Activated T-helper 2 cell treated with anti-CD3 and anti-CD28 coated beads, Interferon-gamma antibody, Interleukin-2, Interleukin-4, amounts not matched to agents 10 μg/mL and 5 μg/mL and 100 μg/mL, durations not matched to agents 14 hours and 24 hours and 36 hours (primary cell): ENCODE measurements around the gene MYD88. TPM values are rescaled to one million over a fixed set of nuclear protein-coding genes. Genes with fewer than 3 reads are reported as not detected.

ENCODE experiments used
- DNase-seq: peaks from one replicate; pipeline ENCODE4 v3.0.0; 2021; ENCODE audit warnings: low spot score
- H3K27ac Mint-ChIP-seq: one replicate; pipeline ENCODE4 v1.8.0; 2021; ENCODE audit warnings: mixed read lengths
- H3K27me3 Mint-ChIP-seq: one replicate; pipeline ENCODE4 v1.8.0; 2021; ENCODE audit warnings: low read depth, mixed read lengths
- H3K36me3 Mint-ChIP-seq: one replicate; pipeline ENCODE4 v1.8.0; 2021; ENCODE audit warnings: low read depth, mixed read lengths
- H3K4me1 Mint-ChIP-seq: one replicate; pipeline ENCODE4 v1.8.0; 2021; ENCODE audit warnings: low read depth, mixed read lengths
- H3K4me3 Mint-ChIP-seq: one replicate; pipeline ENCODE4 v1.8.0; 2021; ENCODE audit warnings: low read depth, mild to moderate bottlenecking, moderate library complexity, mixed read lengths
- H3K9me3 Mint-ChIP-seq: one replicate; pipeline ENCODE4 v1.8.0; 2021; ENCODE audit warnings: mixed read lengths
- intact Hi-C: fragments of 100-400 bp; cut with micrococcal nuclease; formaldehyde crosslinking; loops from one replicate; pipeline ENCODE4 v1.15.1; 2023
- total RNA-seq: library from RNA; stranded (reverse); gene quantifications from 2 replicates; pipeline ENCODE4 v1.2.3, GENCODE V29; 2022

MYD88 gene
- total RNA-seq, 1 donor from 2014 or later, result 36.5 TPM

DNA sequence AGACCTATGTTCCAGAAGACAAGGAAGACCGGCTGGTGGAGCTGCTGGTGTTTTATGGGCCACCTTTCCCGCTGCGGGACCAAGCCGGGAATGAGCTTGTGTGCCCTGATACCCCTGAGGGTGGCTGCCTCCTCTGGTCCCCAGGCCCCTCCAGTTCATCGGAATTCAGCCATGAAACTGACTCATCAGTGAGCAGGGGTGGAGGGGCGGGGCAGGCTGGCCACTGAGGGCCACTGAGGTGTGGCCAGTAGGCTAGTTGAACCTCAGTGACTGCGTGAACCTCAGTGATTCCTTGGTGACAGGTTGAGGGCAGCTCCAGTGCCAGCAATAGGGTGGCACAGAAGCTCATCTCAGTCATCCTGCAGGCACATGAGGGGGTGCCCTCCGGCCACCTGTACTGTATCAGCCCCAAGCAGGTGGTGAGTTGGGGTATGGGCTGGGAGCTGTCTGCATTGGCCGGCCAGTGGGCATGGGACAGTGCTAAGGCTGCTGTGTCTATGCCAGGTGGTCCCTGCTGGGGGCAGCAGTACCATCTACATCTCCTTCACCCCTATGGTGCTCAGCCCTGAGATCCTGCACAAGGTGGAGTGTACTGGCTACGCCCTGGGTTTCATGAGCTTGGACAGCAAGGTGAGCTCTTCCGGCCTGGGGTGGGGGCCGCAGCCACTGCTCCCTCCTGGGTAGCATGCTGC is 21.8 kb upstream of the MYD88 start:
- no peaks in the 10 kb centered on the region for H3K9me3 Mint-ChIP-seq
- H3K4me3 Mint-ChIP-seq, result no peak overlapping the region
- DNase-seq, result no peak
- H3K36me3 Mint-ChIP-seq, result peaks cover 20% of the 10 kb centered on the region
- H3K27ac Mint-ChIP-seq, result no peak overlapping the region
- no peaks in the 10 kb centered on the region for H3K4me1 Mint-ChIP-seq
- intact Hi-C loops, result loop anchor here (5.0 kb wide), 1 partner anchor 366 kb away; no protein-coding TSS in a partner anchor
- no peaks in the 10 kb centered on the region for H3K27me3 Mint-ChIP-seq

DNA sequence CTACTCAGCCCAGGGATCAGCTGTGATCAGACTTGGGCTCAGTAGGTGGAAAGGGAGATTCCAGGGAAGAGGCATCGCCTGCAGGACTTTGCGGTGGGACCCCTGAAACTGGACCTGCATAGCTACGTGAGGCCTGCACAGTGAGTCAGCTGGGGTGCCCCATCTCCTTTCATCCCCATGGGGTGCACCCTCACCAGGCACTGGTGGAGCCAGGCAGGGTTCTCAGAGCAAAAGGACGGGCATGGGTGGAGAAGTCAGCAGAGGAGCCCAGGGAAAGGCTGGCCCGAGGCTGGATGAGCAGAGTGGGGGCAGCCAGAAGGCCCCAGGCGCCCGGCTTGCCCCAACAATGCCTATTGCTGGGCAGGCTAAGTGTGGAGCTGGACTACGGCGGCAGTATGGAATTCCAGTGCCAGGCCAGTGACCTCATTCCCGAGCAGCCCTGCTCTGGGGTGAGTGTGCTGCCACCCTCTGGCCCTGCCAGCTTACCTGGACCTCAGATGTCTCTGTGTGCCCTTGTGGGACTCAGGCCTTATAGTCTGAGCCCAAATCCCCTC is 21.2 kb upstream of the MYD88 start:
- DNase-seq, result no peak
- Mint-ChIP-seq H3K9me3 (no peaks in the 10 kb centered on the region), H3K27ac (no peak overlapping the region), H3K36me3 (peaks cover 24% of the 10 kb centered on the region), H3K4me1 (no peaks in the 10 kb centered on the region), H3K4me3 (no peak overlapping the region), H3K27me3 (no peaks in the 10 kb centered on the region)
- intact Hi-C loops, result loop anchor here (5.0 kb wide), 1 partner anchor 365 kb away; no protein-coding TSS in a partner anchor

DNA sequence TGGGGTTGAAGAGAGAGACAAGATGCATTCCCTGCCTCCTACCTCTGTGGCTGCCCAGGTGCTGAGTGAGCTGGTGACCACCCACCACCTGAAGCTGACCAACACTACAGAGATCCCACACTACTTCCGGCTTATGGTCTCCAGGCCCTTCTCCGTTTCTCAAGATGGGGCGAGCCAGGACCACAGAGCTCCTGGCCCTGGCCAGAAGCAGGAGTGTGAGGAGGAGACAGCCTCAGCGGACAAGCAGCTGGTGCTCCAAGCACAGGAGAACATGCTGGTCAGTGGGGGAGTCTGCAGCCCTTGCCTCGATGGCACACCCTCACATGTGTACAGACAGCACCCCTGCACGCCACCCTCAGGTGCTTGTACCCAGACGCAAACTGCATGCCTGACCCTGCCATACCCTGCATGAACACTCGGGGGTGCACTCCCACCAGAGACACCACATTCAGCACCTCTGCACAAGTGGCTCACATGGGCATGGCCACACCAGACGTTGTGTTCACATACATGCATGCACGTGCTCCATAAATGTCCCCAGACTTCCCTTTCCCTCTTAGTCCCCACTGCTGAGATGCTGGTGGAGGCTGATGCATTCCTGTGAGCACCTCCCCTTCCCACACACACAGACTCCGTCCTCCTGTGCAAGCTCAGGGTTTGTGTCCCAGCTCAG is 20.6 kb upstream of the MYD88 start:
- DNase-seq, result peak; percentile 68
- H3K4me1 Mint-ChIP-seq, result no peaks in the 10 kb centered on the region
- no peak overlapping the region for H3K27ac Mint-ChIP-seq
- no peaks in the 10 kb centered on the region for H3K27me3 Mint-ChIP-seq
- no peaks in the 10 kb centered on the region for H3K9me3 Mint-ChIP-seq
- no peak overlapping the region for H3K4me3 Mint-ChIP-seq
- H3K36me3 Mint-ChIP-seq, result peaks cover 30% of the 10 kb centered on the region
- intact Hi-C loops, result loop anchor here (2.0 to 5.0 kb wide), 2 partner anchors 229 to 364 kb away; partner anchors contain the start of gene XYLB

GRCh38 chr3:38118421-38119247 is 19.8 kb upstream of the MYD88 start:
- no peaks in the 10 kb centered on the region for H3K27me3 Mint-ChIP-seq
- no peak overlapping the region for H3K27ac Mint-ChIP-seq
- intact Hi-C loops, result loop anchor here (2.0 to 5.0 kb wide), 2 partner anchors 228 to 364 kb away; partner anchors contain the start of gene XYLB
- DNase-seq, result no peak
- H3K4me1 Mint-ChIP-seq, result no peaks in the 10 kb centered on the region
- H3K4me3 Mint-ChIP-seq, result no peak overlapping the region
- H3K36me3 Mint-ChIP-seq, result peaks cover 35% of the 10 kb centered on the region
- no peaks in the 10 kb centered on the region for H3K9me3 Mint-ChIP-seq

DNA sequence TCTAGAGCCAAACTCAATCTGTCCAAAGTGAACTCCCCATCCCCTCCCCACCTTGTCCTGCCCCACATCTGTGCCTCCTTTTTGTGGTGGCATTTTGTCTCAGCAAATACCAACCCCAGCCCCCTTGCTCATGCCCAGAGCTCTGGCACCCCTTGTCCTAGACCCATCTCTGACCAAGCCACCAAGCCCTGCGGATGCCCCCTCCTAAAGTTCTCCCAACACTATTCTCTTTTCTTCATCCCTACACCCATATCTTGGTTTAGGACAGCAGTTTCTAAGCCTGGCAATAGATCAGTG is 19.3 kb upstream of the MYD88 start:
- Mint-ChIP-seq H3K36me3 (peaks cover 35% of the 10 kb centered on the region), H3K9me3 (no peaks in the 10 kb centered on the region), H3K27me3 (no peaks in the 10 kb centered on the region), H3K27ac (peak overlapping the region; percentile 1), H3K4me3 (no peak overlapping the region), H3K4me1 (no peaks in the 10 kb centered on the region)
- no peak for DNase-seq
- intact Hi-C loops, result loop anchor here (2.0 to 5.0 kb wide), 2 partner anchors 228 to 363 kb away; partner anchors contain the start of gene XYLB

DNA sequence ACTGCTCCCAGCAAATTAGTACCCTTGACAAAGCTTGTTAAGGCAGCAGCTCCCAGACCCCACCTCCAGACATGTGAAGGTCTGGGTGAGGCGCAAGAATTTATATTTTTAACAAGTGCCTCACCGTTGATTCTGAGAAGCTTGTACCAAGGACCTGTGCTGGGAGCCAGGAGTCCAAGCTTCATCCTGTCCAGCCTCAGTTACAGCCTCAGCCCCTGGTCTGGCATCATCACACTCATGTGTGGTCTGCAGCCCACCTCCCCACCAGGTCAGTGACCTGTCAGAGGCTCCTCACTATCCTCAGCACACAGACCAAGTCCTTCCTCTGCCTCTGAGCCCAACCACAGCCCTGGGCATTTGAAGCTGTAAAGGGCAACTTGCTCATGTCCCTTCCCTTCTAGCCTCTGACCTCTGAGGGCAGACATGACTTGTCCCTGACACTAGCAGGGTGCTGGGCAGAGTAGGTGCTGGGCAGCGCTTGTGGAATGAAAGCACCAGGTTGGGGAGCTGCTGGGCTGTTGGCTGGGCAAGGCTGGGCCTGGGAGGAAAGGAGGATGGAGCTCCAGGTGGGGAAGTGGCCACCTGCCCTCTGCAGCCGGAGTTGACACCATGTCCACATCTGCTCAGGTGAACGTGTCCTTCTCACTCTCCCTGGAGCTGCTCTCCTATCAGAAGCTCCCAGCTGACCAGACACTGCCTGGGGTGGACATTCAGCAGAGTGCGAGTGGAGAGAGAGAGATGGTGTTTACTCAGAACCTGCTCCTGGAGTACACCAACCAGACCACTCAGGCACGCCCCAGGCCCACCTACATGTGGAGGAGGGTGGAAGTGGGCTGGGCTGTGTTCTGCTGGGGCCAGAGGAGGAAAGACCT is 18.4 kb upstream of the MYD88 start:
- H3K27me3 Mint-ChIP-seq, result no peaks in the 10 kb centered on the region
- H3K9me3 Mint-ChIP-seq, result no peaks in the 10 kb centered on the region
- DNase-seq, result no peak
- no peak overlapping the region for H3K27ac Mint-ChIP-seq
- peaks cover 1% of the 10 kb centered on the region for H3K4me1 Mint-ChIP-seq
- H3K36me3 Mint-ChIP-seq, result peaks cover 43% of the 10 kb centered on the region
- H3K4me3 Mint-ChIP-seq, result no peak overlapping the region
- intact Hi-C loops, result loop anchor here (2.0 to 5.0 kb wide), 2 partner anchors 227 to 362 kb away; partner anchors contain the start of gene XYLB

DNA sequence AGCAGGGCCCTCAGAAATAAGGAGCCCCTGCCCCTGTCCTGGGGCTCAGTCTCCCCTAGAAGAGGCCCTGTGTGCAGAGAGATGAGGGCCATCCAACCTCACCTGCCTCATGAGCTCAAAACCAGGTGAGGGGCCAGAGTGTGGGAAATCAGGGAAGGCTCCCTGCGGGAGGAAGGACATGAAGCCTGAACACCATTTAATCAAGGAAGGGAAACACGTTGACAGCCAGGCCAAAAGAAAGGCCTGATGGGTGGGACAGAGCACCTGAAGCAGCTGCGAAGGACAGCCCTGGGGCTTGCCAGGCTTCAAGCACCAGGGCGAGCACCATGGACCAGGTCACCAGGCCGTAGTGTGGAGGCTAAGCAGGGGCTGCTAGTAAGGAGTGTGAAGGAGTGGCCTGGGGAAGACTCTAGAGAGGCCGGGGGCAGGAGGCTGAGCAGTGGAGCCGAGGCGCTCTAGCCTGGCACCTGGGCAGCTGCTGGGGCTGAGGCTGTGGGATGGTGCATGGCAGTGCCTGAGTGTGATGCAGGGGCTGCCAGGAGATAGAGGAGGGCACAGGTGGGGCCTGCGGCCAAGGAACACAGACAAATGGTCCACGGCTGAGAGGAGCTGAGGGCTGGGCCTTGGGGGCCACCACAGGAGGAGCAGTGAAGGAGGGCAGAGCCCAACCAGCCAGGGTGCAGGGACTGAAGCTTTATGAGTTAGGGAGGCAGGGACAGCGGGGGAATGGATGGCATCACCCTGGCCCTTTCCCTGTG is 17.6 kb upstream of the MYD88 start:
- H3K9me3 Mint-ChIP-seq, result no peaks in the 10 kb centered on the region
- intact Hi-C loops, result no loop called here
- H3K27me3 Mint-ChIP-seq, result no peaks in the 10 kb centered on the region
- H3K4me3 Mint-ChIP-seq, result no peak overlapping the region
- peaks cover 1% of the 10 kb centered on the region for H3K4me1 Mint-ChIP-seq
- H3K36me3 Mint-ChIP-seq, result peaks cover 51% of the 10 kb centered on the region
- no peak for DNase-seq
- no peak overlapping the region for H3K27ac Mint-ChIP-seq

DNA sequence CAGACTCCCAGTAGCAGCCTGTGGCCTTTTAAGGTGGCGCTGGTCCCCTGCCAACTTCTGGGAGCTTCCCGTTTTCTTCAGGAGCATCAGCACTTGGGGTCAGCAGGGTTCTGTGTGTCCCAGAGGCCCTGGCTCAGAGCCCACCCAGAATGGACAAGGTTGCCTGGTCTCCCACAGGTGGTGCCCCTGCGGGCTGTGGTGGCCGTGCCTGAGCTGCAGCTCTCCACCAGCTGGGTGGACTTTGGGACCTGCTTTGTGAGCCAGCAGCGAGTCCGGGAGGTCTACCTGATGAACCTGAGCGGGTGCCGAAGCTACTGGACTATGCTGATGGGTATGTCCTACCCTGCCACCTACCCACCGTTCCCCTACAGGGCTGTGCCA is 17.0 kb upstream of the MYD88 start:
- H3K9me3 Mint-ChIP-seq, result no peaks in the 10 kb centered on the region
- peaks cover 1% of the 10 kb centered on the region for H3K4me1 Mint-ChIP-seq
- intact Hi-C loops, result no loop called here
- H3K27me3 Mint-ChIP-seq, result no peaks in the 10 kb centered on the region
- no peak for DNase-seq
- no peak overlapping the region for H3K27ac Mint-ChIP-seq
- H3K36me3 Mint-ChIP-seq, result peaks cover 54% of the 10 kb centered on the region
- H3K4me3 Mint-ChIP-seq, result no peak overlapping the region

DNA sequence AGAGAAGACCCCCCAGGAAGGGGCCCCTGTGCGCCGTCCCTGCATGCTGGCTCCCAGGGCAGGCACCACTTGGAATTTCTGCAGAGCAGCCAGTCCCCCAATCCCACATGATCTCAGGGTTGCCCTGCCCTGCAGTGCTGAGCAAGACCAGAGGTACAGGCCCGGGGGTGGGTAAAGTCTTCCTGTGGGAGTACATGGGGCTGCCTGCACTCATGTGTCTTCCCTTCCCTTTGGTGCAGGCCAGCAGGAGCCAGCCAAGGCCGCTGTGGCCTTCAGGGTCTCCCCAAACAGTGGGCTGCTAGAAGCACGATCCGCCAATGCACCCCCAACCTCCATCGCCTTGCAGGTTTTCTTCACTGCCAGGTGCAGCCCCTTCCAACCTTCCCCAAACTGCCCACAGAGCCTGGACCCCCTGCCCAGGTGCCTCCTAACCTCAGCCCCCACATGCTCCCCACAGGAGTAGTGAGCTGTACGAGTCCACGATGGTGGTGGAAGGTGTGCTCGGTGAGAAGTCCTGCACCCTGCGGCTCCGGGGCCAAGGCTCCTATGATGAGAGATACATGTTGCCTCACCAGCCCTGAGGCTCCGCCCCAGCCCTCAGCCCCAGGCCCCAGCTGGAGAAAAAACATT is 16.5 kb upstream of the MYD88 start:
- Mint-ChIP-seq H3K27me3 (no peaks in the 10 kb centered on the region), H3K9me3 (no peaks in the 10 kb centered on the region), H3K27ac (no peak overlapping the region), H3K4me3 (no peak overlapping the region), H3K4me1 (peaks cover 1% of the 10 kb centered on the region), H3K36me3 (peaks cover 59% of the 10 kb centered on the region)
- intact Hi-C loops, result no loop called here
- no peak for DNase-seq

DNA sequence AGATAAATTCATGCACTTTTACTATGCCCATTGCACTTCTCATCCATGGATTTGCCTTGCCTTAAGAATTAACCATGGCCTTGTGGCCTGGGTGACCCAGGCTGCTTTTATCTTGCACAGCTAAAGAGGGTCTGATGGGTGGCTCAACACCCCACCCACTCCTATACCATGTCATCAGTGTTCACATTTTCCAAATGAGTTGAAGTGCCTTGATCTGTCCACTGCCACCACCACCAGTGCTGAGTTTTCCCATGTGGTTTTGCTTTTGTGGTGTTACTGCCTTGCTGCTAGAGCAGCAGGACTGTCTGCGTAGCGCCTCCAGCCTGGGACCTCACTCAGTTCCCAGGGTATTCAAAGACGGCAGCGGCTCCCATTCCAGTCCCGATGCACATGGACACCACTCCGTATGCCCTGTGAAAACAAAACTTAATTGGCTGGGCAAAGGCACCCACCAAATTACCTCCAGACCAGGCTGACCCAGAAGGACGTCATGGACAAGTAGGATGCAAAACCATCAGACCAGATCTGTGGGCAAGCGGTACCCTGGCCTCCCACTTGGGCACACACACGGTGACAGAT is 15.7 kb upstream of the MYD88 start:
- Mint-ChIP-seq H3K36me3 (peaks cover 68% of the 10 kb centered on the region), H3K4me3 (no peak overlapping the region), H3K4me1 (peaks cover 1% of the 10 kb centered on the region), H3K9me3 (no peaks in the 10 kb centered on the region), H3K27me3 (no peaks in the 10 kb centered on the region), H3K27ac (no peak overlapping the region)
- DNase-seq, result no peak
- intact Hi-C loops, result no loop called here
